HepG2 (cell line): Measurements from ENCODE around the gene OR1F1. TPM values are rescaled to one million over a fixed set of nuclear protein-coding genes. Genes with fewer than 3 reads are reported as not detected.

Experiments used
- BRCA1 ChIP-seq: sonication (generic); formaldehyde crosslinking; IDR thresholded peaks from 2 replicates; pipeline ENCODE4 v1.4.0; 2020; ENCODE audit warnings: missing genetic modification reagents
- FOXO1 ChIP-seq: sonication (generic); formaldehyde crosslinking; IDR thresholded peaks from 2 replicates; pipeline ENCODE4 v1.4.0; 2020; ENCODE audit warnings: missing genetic modification reagents
- FUBP1 ChIP-seq: sonication (generic); formaldehyde crosslinking; IDR thresholded peaks from 2 replicates; pipeline ENCODE4 v1.5.1; 2020; ENCODE audit warnings: missing genetic modification reagents, mild to moderate bottlenecking, borderline replicate concordance
- GABPA ChIP-seq, 2 experiments: IDR thresholded peaks; 2 replicates each; pipeline ENCODE4 v1.6.1; 2011 to 2016; ENCODE audit warnings: low read depth in 2 of 2, low read length in 1 of 2, missing biosample characterization in 1 of 2, missing genetic modification characterization in 1 of 2
- MAZ ChIP-seq, 2 experiments: sonication (generic) in 1 of 2; formaldehyde crosslinking in 1 of 2; IDR thresholded peaks; 2 replicates each; pipeline versions ENCODE4 v1.5.0 to v1.6.1; 2012 to 2020; ENCODE audit warnings: low read depth in 2 of 2, mild to moderate bottlenecking in 2 of 2, borderline replicate concordance in 1 of 2, improper control_type of control experiment in 1 of 2, low read length in 1 of 2, missing genetic modification reagents in 1 of 2, moderate library complexity in 1 of 2
- MED1 ChIP-seq: sonication (generic); formaldehyde crosslinking; IDR thresholded peaks from 2 replicates; pipeline ENCODE4 v1.4.0; 2020; ENCODE audit warnings: missing genetic modification reagents
- MTA1 ChIP-seq: sonication (generic); formaldehyde crosslinking; IDR thresholded peaks from 2 replicates; pipeline ENCODE4 v1.4.0; 2020; ENCODE audit warnings: missing genetic modification reagents, mild to moderate bottlenecking, borderline replicate concordance
- MXD4 ChIP-seq: IDR thresholded peaks from 2 replicates; pipeline ENCODE4 v1.6.1; 2016; ENCODE audit warnings: mild to moderate bottlenecking, missing biosample characterization, missing genetic modification reagents
- MZF1 ChIP-seq: sonication (generic); formaldehyde crosslinking; IDR thresholded peaks from 2 replicates; pipeline ENCODE4 v1.8.1; 2023; ENCODE audit warnings: mild to moderate bottlenecking, missing genetic modification reagents, borderline replicate concordance
- NKX3-1 ChIP-seq: sonication (generic); formaldehyde crosslinking; IDR thresholded peaks from 2 replicates; pipeline ENCODE4 v1.5.0; 2020; ENCODE audit warnings: missing genetic modification reagents
- NONO ChIP-seq, 2 experiments: fragments of 450-650 bp in 1 of 2; sonication (generic) in 1 of 2; formaldehyde crosslinking in 1 of 2; IDR thresholded peaks in 1 of 2; conservative IDR thresholded peaks in 1 of 2; 2 replicates each; pipeline versions ENCODE4 v1.6.1 to v1.8.0; 2017 to 2022; ENCODE audit warnings: mild to moderate bottlenecking in 1 of 2, missing genetic modification reagents in 1 of 2, moderate library complexity in 1 of 2
- SRF ChIP-seq: IDR thresholded peaks from 2 replicates; pipeline ENCODE4 v1.6.1; 2011; ENCODE audit warnings: mild to moderate bottlenecking, low read depth, low read length, moderate library complexity
- SUZ12 ChIP-seq: fragments of 150-350 bp; IDR thresholded peaks from 2 replicates; pipeline ENCODE4 v1.6.1; 2014; ENCODE audit warnings: low read depth, low read length
- TEAD2 ChIP-seq: sonication (generic); formaldehyde crosslinking; IDR thresholded peaks from 2 replicates; pipeline ENCODE4 v1.9.0; 2021; ENCODE audit warnings: missing genetic modification reagents
- TGIF2 ChIP-seq: IDR thresholded peaks from 2 replicates; pipeline ENCODE4 v1.6.1; 2016; ENCODE audit warnings: control low read depth, missing compliant biosample characterization
- ZNF142 ChIP-seq: sonication (generic); formaldehyde crosslinking; IDR thresholded peaks from 2 replicates; pipeline ENCODE4 v1.4.0; 2020; ENCODE audit warnings: missing genetic modification reagents
- ZNF557 ChIP-seq: sonication (generic); formaldehyde crosslinking; IDR thresholded peaks from 2 replicates; pipeline ENCODE4 v1.4.0; 2020; ENCODE audit warnings: missing genetic modification reagents
- ZNF83 ChIP-seq: sonication (generic); formaldehyde crosslinking; IDR thresholded peaks from 2 replicates; pipeline ENCODE4 v1.4.0; 2020; ENCODE audit warnings: missing genetic modification reagents, mild to moderate bottlenecking, borderline replicate concordance
- polyA plus RNA-seq, 8 experiments: library from polyadenylated mRNA; depleted of rRNA in 3 of 8; stranded (reverse) in 7 of 8; unstranded in 1 of 8; fragments of >200 nt; fragmentation: Illumina TruSeq in 4 of 8; extraction: Trizol in 4 of 8; gene quantifications; 2 replicates each; pipeline versions ENCODE4 v1.2.1 to v1.2.3, GENCODE V29; 2011 to 2016; ENCODE audit warnings: low read depth in 4 of 8, missing spikeins in 1 of 8, mixed read lengths in 1 of 8; ENCODE audit not compliant: insufficient read depth in 1 of 8
- total RNA-seq, 5 experiments: library from RNA; depleted of rRNA; stranded (reverse); fragments of >200 nt; fragmentation: Illumina TruSeq; extraction: Trizol; gene quantifications; 2 replicates each; pipeline ENCODE4 v1.2.3, GENCODE V29; 2016; ENCODE audit warnings: low read depth in 1 of 5
- TF ChIP-seq, protein P1 (sequence below): sonication (generic); formaldehyde crosslinking; conservative IDR thresholded peaks from 2 replicates; pipeline ENCODE4 v1.8.1; 2023; ENCODE audit warnings: missing genetic modification reagents

Gene OR1F1
- total and polyA plus RNA-seq, 2 of the 13 experiments (the other 11 are each of a cell fraction or from before 2014, with no cell fraction given) = 0.90 TPM; not detected in 1

DNA sequence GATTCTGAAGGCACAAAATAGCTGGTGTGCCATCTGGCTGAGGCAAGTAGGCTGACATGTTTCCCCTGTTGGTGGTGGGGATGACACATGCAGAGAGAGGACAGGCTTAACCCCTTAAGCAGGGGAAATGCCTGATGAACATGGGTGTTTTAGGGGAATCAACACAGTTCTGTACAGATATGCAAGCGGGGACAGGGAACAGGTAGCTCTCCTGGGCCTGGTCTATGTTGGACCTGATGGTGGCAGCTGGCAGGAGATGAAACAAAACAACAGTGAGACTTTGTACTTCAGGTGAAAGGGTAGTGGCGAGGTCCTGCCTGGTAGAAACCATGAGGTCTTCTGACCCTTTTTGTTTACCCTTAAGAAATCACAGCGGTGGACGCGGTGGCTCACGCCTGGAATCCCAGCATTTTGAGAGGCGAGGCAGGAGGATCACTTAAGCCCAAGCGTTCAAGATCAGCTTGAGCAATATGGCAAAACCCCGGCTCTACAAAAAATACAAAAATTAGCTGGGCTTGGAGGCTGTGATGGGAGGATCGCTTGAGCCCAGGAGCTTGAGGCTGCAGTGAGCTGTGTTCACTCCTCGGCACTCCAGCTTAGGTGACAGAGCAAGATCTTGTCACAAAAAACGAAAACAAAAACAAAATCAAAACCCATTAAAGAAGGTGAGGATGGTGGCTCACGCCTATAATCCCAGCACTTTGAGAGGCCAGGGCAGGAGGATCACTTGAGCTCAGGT, 10.5 kb downstream of the OR1F1 start (continued):
- TF ChIP-seq TGIF2 (CRISPR knock-in tag) (0 out of 2 replicates have a peak, but pooled peaks have one; percentile 39), TEAD2 (CRISPR knock-in tag) (no peak), GABPA (IDR thresholded peaks at IDR 0.05; ENCODE audit: low read depth, low read length) (no peak), GABPA (CRISPR knock-in tag; IDR thresholded peaks at IDR 0.05; ENCODE audit: low read depth) (0 out of 2 replicates have a peak, but pooled peaks have one; percentile 31), ZNF83 (CRISPR knock-in tag) (no peak), MAZ (IDR thresholded peaks at IDR 0.05; ENCODE audit: borderline replicate concordance, low read depth, low read length) (no peak), MAZ (CRISPR knock-in tag; IDR thresholded peaks at IDR 0.05; ENCODE audit: low read depth) (no peak), ZNF557 (CRISPR knock-in tag) (no peak), MED1 (CRISPR knock-in tag) (peak; percentile 64; the same call in 1 of the 2 replicates), SRF (no peak), ZNF142 (CRISPR knock-in tag) (no peak), FUBP1 (CRISPR knock-in tag) (no peak), MXD4 (CRISPR knock-in tag) (no peak), BRCA1 (CRISPR knock-in tag) (no peak), MZF1 (no peak), NONO (IDR thresholded peaks at IDR 0.05) (no peak), NONO (CRISPR knock-in tag; conservative IDR thresholded peaks at IDR 0.05) (no peak), NKX3-1 (no peak), FOXO1 (peak; percentile 82), MTA1 (CRISPR knock-in tag) (no peak), SUZ12 (no peak)
- TF ChIP-seq, protein P1, sequence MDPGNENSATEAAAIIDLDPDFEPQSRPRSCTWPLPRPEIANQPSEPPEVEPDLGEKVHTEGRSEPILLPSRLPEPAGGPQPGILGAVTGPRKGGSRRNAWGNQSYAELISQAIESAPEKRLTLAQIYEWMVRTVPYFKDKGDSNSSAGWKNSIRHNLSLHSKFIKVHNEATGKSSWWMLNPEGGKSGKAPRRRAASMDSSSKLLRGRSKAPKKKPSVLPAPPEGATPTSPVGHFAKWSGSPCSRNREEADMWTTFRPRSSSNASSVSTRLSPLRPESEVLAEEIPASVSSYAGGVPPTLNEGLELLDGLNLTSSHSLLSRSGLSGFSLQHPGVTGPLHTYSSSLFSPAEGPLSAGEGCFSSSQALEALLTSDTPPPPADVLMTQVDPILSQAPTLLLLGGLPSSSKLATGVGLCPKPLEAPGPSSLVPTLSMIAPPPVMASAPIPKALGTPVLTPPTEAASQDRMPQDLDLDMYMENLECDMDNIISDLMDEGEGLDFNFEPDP (CRISPR knock-in tag) = no peak
